Loucy (cell line): ENCODE measurements around the gene KLHL35.

Experiments used
- EZH2phosphoT487 ChIP-seq: fragments of 200-600 bp; IDR thresholded peaks from 2 replicates; pipeline ENCODE4 v1.6.1; 2018; ENCODE audit warnings: antibody characterized with exemption, mild to moderate bottlenecking, moderate library complexity, borderline replicate concordance
- TF ChIP-seq, protein P1 (sequence below): fragments of 200-600 bp; sonication (generic); conservative IDR thresholded peaks from 2 replicates; pipeline ENCODE4 v1.5.1; 2014; ENCODE audit warnings: mild to moderate bottlenecking, antibody characterized with exemption, low read length

GRCh38 chr11:75408957-75409219 lies 24.1 kb downstream of the KLHL35 start:
- TF ChIP-seq, protein P1, sequence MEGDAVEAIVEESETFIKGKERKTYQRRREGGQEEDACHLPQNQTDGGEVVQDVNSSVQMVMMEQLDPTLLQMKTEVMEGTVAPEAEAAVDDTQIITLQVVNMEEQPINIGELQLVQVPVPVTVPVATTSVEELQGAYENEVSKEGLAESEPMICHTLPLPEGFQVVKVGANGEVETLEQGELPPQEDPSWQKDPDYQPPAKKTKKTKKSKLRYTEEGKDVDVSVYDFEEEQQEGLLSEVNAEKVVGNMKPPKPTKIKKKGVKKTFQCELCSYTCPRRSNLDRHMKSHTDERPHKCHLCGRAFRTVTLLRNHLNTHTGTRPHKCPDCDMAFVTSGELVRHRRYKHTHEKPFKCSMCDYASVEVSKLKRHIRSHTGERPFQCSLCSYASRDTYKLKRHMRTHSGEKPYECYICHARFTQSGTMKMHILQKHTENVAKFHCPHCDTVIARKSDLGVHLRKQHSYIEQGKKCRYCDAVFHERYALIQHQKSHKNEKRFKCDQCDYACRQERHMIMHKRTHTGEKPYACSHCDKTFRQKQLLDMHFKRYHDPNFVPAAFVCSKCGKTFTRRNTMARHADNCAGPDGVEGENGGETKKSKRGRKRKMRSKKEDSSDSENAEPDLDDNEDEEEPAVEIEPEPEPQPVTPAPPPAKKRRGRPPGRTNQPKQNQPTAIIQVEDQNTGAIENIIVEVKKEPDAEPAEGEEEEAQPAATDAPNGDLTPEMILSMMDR, result no peak
- no peak for TF ChIP-seq EZH2phosphoT487
